Stomach smooth muscle (tissue), 2 donors: ENCODE results near the gene C12orf75.
"Not testable (repeated sequence)": the region's sequence is repeated elsewhere in the genome, so short reads cannot be mapped to it uniquely, and the experiment has no call there.

Source experiments
- H3K27ac ChIP-seq: one replicate; pipeline ENCODE4 v1.7.0; 2013; ENCODE audit warnings: mild to moderate bottlenecking, low read length, inconsistent platforms
- H3K27me3 ChIP-seq, 2 donors: one replicate each; pipeline ENCODE4 v1.7.0; 2013; ENCODE audit warnings: low read length in 2 of 2; ENCODE audit not compliant: insufficient read depth in 2 of 2, control insufficient read depth in 1 of 2
- H3K36me3 ChIP-seq, 2 donors: one replicate each; pipeline ENCODE4 v1.7.0; 2013; ENCODE audit warnings: low read length in 2 of 2; ENCODE audit not compliant: control insufficient read depth in 2 of 2, insufficient read depth in 2 of 2
- H3K4me1 ChIP-seq: one replicate; pipeline ENCODE4 v1.7.0; 2013; ENCODE audit warnings: low read length; ENCODE audit not compliant: control insufficient read depth, insufficient read depth
- H3K4me3 ChIP-seq, 2 donors: one replicate each; pipeline ENCODE4 v1.7.0; 2013; ENCODE audit warnings: low read length in 2 of 2
- H3K9ac ChIP-seq, 2 donors: one replicate each; pipeline ENCODE4 v1.7.0; 2013; ENCODE audit warnings: low read length in 2 of 2, mild to moderate bottlenecking in 1 of 2
- H3K9me3 ChIP-seq, 2 donors: one replicate each; pipeline ENCODE4 v1.7.0; 2013; ENCODE audit warnings: low read length in 2 of 2; ENCODE audit not compliant: control insufficient read depth in 2 of 2
- donor health status: healthy.
- donor health status: Pancreatic carcinoma.

The C12orf75 gene

DNA sequence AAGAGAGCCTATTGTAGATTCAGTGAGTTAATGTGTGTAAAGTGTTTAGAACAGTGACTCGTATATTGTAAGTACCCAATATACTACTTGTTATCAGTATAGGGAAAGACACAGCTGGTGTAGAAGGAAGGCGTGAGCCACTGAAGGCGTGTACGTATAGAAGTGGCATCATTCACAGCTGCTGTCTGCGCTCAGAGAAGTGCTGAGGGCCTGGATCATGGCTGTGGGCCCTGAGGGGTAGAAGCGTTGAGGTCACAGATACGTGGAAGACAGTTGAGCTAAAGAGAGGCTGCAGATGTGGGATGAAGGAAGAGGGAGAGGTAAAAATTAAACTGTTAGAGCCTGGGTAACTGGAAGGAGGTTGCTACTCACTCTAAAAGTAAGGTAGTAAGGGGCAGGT lies 5.9 kb downstream of the C12orf75 start:
- Histone ChIP-seq H3K36me3 (no peaks in the 10 kb centered on the region), H3K27me3 (peaks cover 0 to 4% of the 10 kb centered on the region in 2 donors), H3K4me1 (peaks cover 1% of the 10 kb centered on the region), H3K9me3 (peaks cover 4 to 8% of the 10 kb centered on the region in 2 donors), H3K27ac (no peak overlapping the region), H3K9ac (no peak overlapping the region), H3K4me3 (no peak overlapping the region)

DNA sequence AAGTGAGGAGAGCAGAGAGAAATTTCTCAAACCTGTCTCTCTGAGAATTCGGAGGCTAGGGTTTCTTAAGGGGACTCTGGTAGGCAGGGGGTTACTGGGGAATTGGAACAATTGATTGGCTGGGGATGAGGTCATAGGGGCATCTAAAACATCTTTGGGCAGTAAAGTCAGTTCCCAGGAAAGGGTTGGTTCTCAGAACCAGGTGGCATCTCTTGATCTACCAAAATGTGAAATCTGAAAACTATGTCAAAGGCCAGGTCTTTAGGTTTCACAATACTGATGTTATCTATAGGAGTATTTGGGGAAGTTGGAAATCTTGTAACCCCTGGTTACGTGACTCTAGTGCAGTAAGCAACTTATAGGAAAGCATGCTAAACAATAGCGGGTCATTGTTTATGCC lies 6.9 kb downstream of the C12orf75 start:
- peaks cover 0 to 2% of the 10 kb centered on the region in 2 donors for H3K27me3 ChIP-seq
- no peak overlapping the region for H3K4me3 ChIP-seq
- H3K9ac ChIP-seq: no peak overlapping the region
- H3K27ac ChIP-seq: no peak overlapping the region
- peaks cover 6 to 8% of the 10 kb centered on the region in 2 donors for H3K9me3 ChIP-seq
- no peaks in the 10 kb centered on the region for H3K4me1 ChIP-seq
- H3K36me3 ChIP-seq: no peaks in the 10 kb centered on the region

DNA sequence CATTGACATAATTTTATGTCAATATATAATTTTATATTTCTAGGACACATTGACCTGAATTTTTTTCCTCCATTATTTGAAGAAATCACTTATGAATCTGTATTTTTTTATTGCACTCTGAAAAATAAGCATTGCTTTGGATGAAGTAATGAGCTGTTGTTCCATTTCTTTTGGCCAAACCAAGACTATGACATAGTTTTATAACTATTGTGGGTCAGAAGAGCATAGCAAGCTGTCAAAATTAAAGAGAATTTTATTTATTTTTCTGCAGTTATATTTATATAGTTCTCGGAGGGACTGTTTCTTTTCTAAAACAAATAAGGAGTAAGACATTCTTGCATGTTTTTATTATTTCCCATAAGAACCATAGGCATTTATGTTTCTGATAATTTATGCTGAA lies 8.5 kb downstream of the C12orf75 start:
- Histone ChIP-seq H3K36me3 (no peaks in the 10 kb centered on the region), H3K27ac (no peak overlapping the region), H3K9ac (no peak overlapping the region), H3K4me1 (no peaks in the 10 kb centered on the region), H3K4me3 (no peak overlapping the region), H3K27me3 (peaks cover 0 to 2% of the 10 kb centered on the region in 2 donors), H3K9me3 (peaks cover 6 to 8% of the 10 kb centered on the region in 2 donors)

DNA sequence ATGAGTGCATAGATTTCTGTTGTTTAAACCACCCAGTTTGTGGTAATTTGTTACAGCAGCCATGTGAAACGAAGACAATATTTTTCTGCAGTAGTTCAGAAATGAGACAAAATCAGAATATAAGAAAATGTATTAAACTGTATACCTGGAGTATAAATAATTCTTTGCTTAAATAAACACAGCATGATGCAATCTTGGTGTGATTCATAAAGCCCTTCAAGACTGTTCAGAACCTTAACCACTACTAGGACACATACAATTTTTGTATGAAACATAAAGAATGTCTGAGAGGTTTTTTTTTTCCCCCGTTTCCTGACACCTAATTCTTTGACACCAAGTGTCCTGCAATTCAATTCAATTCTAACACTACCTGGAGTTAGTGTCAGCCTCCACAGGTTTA lies 10.5 kb downstream of the C12orf75 start:
- peaks cover 6 to 8% of the 10 kb centered on the region in 2 donors for H3K9me3 ChIP-seq
- H3K4me3 ChIP-seq: no peak overlapping the region
- no peaks in the 10 kb centered on the region for H3K4me1 ChIP-seq
- no peak overlapping the region for H3K9ac ChIP-seq
- no peak overlapping the region for H3K27ac ChIP-seq
- no peaks in the 10 kb centered on the region for H3K36me3 ChIP-seq
- H3K27me3 ChIP-seq: peaks cover 0 to 2% of the 10 kb centered on the region in 2 donors

DNA sequence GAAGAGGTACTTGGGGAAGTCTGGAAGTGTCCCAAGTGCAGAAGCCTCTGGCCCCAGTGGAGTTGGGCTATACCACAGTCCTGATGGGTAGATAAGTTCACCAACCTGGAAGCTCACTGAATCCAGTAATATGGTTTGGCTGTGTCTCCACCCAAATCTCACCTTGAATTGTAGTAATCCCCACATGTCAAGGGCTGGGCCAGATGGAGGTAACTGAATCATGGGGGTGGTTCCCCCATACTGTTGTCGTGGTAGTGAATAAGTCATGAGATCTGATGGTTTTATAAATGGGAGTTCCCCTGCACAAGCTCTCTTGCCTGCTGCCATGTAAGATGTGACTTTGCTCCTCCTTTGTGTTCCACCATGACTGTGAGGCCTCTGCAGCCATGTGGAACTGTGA lies 11.1 kb downstream of the C12orf75 start:
- H3K9me3 ChIP-seq, H3K4me1 ChIP-seq, H3K36me3 ChIP-seq, H3K27ac ChIP-seq, H3K9ac ChIP-seq, H3K27me3 ChIP-seq, H3K4me3 ChIP-seq: not testable (repeated sequence)

DNA sequence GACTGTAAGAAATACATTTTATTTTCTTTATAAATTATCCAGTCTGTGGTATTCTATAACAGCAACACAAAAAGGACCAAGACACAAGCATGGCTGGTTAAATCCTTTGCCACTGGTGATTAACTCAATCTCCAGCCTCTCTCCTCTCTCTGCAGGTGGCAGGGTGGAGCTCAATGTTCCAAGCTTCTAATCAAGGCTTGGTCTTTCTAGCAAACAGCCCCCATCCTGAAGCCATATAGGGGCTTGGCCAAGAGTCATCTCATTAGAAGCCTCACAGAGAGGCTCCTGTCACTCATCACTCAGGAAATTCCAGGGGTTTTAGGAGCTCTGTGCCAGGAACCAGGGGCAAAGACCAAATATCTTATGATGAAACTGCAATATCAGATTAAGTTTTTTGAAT lies 12.0 kb downstream of the C12orf75 start:
- Histone ChIP-seq H3K4me1 (no peaks in the 10 kb centered on the region), H3K4me3 (no peak overlapping the region), H3K27ac (no peak overlapping the region), H3K9me3 (peaks cover 6 to 8% of the 10 kb centered on the region in 2 donors), H3K36me3 (no peaks in the 10 kb centered on the region), H3K27me3 (peaks cover 0 to 2% of the 10 kb centered on the region in 2 donors), H3K9ac (no peak overlapping the region)

DNA sequence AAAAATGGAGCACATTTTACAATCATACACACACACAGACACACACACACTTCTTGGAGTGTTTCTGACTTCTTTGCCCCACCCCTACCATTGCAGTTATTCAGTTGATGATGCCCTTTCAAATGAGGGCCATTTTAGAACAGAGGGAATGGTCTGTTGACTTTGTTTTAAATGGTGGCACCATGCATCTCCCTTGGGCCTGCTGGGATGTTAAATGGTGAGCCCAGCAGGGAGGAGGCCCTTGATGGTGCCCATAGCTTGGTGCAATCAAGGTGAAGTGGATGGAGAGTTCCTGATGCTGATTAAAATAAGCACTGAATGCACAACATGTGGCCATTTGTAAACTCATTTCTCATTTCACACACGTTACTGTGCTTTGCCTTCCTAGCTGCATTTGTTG lies 13.3 kb downstream of the C12orf75 start:
- Histone ChIP-seq H3K36me3 (no peaks in the 10 kb centered on the region), H3K4me3 (no peak overlapping the region), H3K9ac (no peak overlapping the region), H3K4me1 (no peaks in the 10 kb centered on the region), H3K27me3 (no peaks in the 10 kb centered on the region), H3K27ac (no peak overlapping the region), H3K9me3 (peaks cover 6 to 8% of the 10 kb centered on the region in 2 donors)

DNA sequence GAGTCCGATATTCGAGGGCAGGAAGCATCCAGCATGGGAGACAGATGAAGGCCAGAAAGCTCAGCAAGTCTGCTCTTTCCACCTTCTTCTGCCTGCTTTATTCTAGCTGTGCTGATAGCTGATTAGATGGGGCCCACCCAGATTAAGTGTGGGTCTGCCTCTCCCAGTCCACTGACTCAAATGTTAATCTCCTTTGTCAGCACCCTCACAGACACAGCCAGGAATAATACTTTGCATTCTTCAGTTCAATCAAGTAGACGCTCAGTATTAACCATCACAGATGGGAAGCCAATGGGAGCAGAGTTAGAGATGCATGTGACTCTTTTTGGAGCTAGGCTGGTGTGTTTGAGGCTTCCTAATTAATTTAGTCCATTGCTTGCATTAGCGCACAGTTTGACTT lies 17.0 kb downstream of the C12orf75 start:
- Histone ChIP-seq H3K4me1 (no peaks in the 10 kb centered on the region), H3K9ac (no peak overlapping the region), H3K4me3 (no peak overlapping the region), H3K27ac (no peak overlapping the region), H3K27me3 (no peaks in the 10 kb centered on the region), H3K36me3 (no peaks in the 10 kb centered on the region), H3K9me3 (no peaks in the 10 kb centered on the region)

DNA sequence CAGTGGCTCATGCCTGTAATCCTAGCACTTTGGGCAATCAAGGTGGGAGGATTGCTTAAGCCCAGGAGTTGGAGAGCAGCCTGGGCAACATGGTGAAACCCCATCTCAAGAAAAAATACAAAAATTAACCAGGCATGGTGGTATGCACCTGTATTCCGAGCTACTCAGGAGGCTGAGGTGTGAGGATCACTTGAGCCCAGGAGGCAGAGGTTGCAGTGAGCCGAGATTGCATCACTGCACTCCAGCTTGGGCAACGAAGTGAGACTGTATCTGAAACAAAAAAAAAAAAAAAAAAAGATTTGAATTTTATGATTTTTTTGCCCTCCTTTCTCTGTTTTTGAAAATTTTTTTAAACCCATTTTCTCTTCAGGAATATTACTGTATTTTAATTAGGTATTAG lies 17.7 kb downstream of the C12orf75 start:
- no peak overlapping the region for H3K9ac ChIP-seq
- H3K9me3 ChIP-seq: no peaks in the 10 kb centered on the region
- H3K4me1 ChIP-seq: no peaks in the 10 kb centered on the region
- no peaks in the 10 kb centered on the region for H3K36me3 ChIP-seq
- H3K27ac ChIP-seq: no peak overlapping the region
- H3K27me3 ChIP-seq: no peaks in the 10 kb centered on the region
- H3K4me3 ChIP-seq: no peak overlapping the region

DNA sequence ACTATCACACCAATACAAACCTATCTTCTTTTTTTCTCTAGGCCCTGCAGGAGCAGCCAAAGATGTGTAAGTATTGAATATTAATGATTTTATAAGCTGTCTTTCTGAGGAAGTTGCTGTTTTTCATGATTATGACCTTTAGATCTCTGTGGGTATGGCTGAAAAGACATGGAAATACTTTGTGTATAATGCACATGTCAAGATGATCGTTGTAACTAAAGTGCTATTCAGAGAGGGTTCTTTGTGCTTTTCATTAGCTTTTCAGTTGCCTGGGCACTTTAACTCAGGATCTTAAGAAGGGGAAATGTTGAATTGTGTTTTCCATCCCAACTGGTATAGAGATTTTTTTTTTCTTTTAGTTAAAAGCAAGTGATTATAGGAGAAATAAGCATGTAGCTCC lies 18.1 kb downstream of the C12orf75 start:
- H3K4me3 ChIP-seq: no peak overlapping the region
- H3K27me3 ChIP-seq: no peaks in the 10 kb centered on the region
- no peaks in the 10 kb centered on the region for H3K36me3 ChIP-seq
- no peaks in the 10 kb centered on the region for H3K4me1 ChIP-seq
- H3K9me3 ChIP-seq: no peaks in the 10 kb centered on the region
- H3K9ac ChIP-seq: no peak overlapping the region
- no peak overlapping the region for H3K27ac ChIP-seq

DNA sequence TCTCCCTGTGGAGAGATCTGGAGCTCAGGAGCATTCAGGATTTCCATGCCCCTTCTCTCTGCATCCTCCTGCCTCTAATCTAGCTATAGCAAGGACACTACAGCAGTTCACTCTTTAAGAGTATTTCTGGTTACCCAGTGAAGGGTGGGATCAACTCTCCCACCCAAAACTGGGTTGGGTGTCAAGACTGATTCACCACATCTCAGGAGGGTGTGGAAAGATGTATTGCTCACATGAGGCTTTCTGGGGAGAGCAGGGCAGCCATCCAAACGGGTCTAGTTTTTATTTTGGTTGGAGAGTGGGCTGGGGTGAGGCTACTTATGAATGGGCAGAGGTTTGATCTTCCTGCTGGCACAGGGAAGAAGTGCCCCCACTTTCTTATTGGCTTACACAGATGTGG lies 18.6 kb downstream of the C12orf75 start:
- Histone ChIP-seq H3K4me3 (no peak overlapping the region), H3K36me3 (no peaks in the 10 kb centered on the region), H3K27ac (no peak overlapping the region), H3K9ac (no peak overlapping the region), H3K27me3 (no peaks in the 10 kb centered on the region), H3K4me1 (no peaks in the 10 kb centered on the region), H3K9me3 (no peaks in the 10 kb centered on the region)
